Aorta (tissue), 5 donors: Measurements from ENCODE around the gene DNAH17. TPM values are rescaled to one million over a fixed set of nuclear protein-coding genes. Genes with fewer than 3 reads are reported as not detected.

Experiments used
- ATAC-seq: fragments of 200-7000 bp; cut with Tn5 transposase; one replicate; pipeline ENCODE4 v1.9.1; 2022; ENCODE audit warnings: moderate library complexity; ENCODE audit not compliant: low FRiP score
- DNase-seq, 2 donors: peaks; one replicate each; pipeline ENCODE4 v3.0.0-alpha.2; 2020
- H3K27ac ChIP-seq, 2 donors: one replicate each; pipeline ENCODE4 v1.5.1; 2013; ENCODE audit warnings: low read length in 2 of 2, mild to moderate bottlenecking in 2 of 2, moderate library complexity in 2 of 2, control low read depth in 1 of 2, inconsistent platforms in 1 of 2, low read depth in 1 of 2
- H3K27me3 ChIP-seq, 2 donors: one replicate each; pipeline ENCODE4 v1.6.1; 2013; ENCODE audit warnings: control low read depth in 1 of 2, low read length in 1 of 2, mild to moderate bottlenecking in 1 of 2, moderate library complexity in 1 of 2; ENCODE audit not compliant: insufficient read depth in 2 of 2, control insufficient read depth in 1 of 2
- H3K36me3 ChIP-seq, 2 donors: one replicate each; pipeline ENCODE4 v1.6.1; 2013; ENCODE audit warnings: control low read depth in 1 of 2, low read length in 1 of 2, mild to moderate bottlenecking in 1 of 2; ENCODE audit not compliant: insufficient read depth in 2 of 2, control insufficient read depth in 1 of 2
- H3K4me1 ChIP-seq, 2 donors: one replicate each; pipeline ENCODE4 v1.6.1; 2013; ENCODE audit warnings: low read length in 2 of 2, control low read depth in 1 of 2, mild to moderate bottlenecking in 1 of 2, moderate library complexity in 1 of 2; ENCODE audit not compliant: insufficient read depth in 2 of 2, control insufficient read depth in 1 of 2
- H3K4me3 ChIP-seq, 2 donors: one replicate each; pipeline ENCODE4 v1.5.1; 2013; ENCODE audit warnings: low read length in 2 of 2, control low read depth in 1 of 2, mild to moderate bottlenecking in 1 of 2
- H3K9me3 ChIP-seq: one replicate; pipeline ENCODE4 v1.6.1; 2013; ENCODE audit warnings: mild to moderate bottlenecking, low read length; ENCODE audit not compliant: control insufficient read depth
- WGBS, 2 donors: extraction: QIAGEN DNeasy Blood & Tissue Kit; methylation state at CpG; one replicate each; pipeline ENCODE4 v1.1.7; 2013; 5-methylcytosine and 5-hydroxymethylcytosine counted together
- intact Hi-C, 2 donors: fragments of 100-400 bp; cut with DNase I; formaldehyde crosslinking; loops; one replicate each; pipeline versions ENCODE4 v1.14.2 to v1.15.0; 2022
- polyA plus RNA-seq, 2 donors: library from polyadenylated mRNA; stranded (reverse); fragments of 200-250 nt; gene quantifications; one replicate each; pipeline ENCODE4 v1.2.3, GENCODE V29; 2013
- total RNA-seq, 2 donors: library from RNA; stranded (reverse); fragmentation: NEBNext Ultra II Directional; extraction: Animal tissue kit (Norgen Biotek cat#: 25700); gene quantifications; one replicate each; pipeline ENCODE4 v1.2.1, GENCODE V29; 2021
- donor health status: healthy with polysubstance abuse.
- donor health status: Bipolar disorder and iron deficiency.
- donor health status: DM: no; HTN: no; CAD: no.
- donor health status: DM: no; HTN: no; CAD: no.
- donor health status: DM: yes; HTN: yes; CAD: no.

The DNAH17 gene
- total and polyA plus RNA-seq, 4 donors = 0.21 to 0.45 TPM; not detected in 2

DNA sequence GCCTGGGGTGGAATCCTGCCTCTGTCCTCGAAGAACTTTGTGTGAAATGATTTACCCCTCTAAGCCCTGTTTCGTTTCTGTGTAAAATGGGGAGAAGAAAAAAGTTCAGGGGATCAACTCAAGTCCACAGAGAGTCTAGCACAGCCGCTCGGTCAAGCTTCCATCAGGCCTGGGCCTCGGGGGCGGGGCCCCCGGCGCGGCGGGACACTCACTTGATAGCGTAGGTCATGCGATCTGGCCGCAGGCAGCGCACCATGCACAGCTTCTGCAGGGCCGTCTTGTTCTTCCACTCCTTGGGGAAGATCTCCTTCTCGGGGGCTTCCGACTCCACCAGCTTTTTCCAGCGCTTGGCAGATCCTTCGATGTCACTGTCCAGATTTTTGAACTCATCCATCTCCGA lies 132.8 kb downstream of the DNAH17 start:
- H3K4me1 ChIP-seq = no peaks in the 10 kb centered on the region
- no peaks in the 10 kb centered on the region for H3K27me3 ChIP-seq
- DNase-seq (no peak), ATAC-seq (no peak)
- no peak overlapping the region for H3K27ac ChIP-seq
- intact Hi-C loops = no loop called here
- no peak overlapping the region for H3K4me3 ChIP-seq
- WGBS, 2 donors = 87 to 89% methylated on average over 20 of the region's 20 CpGs
- H3K9me3 ChIP-seq = no peaks in the 10 kb centered on the region
- no peaks in the 10 kb centered on the region for H3K36me3 ChIP-seq

DNA sequence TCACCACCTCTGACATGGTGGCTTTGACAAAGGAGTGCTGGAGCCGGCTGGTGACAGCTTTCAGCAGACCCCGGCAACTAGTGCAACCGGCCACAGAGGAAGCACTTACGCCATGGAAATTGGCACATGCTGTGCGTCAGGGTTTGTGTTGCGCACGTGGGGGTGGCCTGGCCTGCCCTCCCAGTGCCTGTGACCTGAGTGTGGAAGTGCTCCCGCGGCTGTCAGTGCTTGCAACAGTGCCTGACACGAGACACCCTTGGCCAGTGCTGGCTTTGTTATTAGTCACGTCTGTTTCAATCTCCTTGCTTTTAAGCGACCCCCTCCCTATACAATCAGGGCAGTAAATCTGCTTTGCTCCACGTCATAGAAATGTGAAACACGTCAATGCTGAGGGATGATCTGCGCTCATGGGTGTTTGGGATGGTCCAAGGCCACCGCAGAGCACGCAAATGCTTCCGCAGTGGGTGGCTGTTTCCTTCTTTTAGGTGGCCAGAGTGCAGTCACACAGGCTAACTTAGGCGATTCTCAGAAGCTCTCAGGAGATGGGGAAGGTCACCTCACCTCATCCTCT lies 134.5 kb downstream of the DNAH17 start:
- no peaks in the 10 kb centered on the region for H3K27me3 ChIP-seq
- H3K27ac ChIP-seq = no peak overlapping the region
- intact Hi-C loops = no loop called here
- no peak overlapping the region for H3K4me3 ChIP-seq
- DNase-seq (peak; percentile 84 to 91), ATAC-seq (peak; percentile 73)
- no peaks in the 10 kb centered on the region for H3K4me1 ChIP-seq
- no peaks in the 10 kb centered on the region for H3K36me3 ChIP-seq
- 57 to 60% methylated on average over 19 of the region's 19 CpGs for WGBS, 2 donors
- no peaks in the 10 kb centered on the region for H3K9me3 ChIP-seq

DNA sequence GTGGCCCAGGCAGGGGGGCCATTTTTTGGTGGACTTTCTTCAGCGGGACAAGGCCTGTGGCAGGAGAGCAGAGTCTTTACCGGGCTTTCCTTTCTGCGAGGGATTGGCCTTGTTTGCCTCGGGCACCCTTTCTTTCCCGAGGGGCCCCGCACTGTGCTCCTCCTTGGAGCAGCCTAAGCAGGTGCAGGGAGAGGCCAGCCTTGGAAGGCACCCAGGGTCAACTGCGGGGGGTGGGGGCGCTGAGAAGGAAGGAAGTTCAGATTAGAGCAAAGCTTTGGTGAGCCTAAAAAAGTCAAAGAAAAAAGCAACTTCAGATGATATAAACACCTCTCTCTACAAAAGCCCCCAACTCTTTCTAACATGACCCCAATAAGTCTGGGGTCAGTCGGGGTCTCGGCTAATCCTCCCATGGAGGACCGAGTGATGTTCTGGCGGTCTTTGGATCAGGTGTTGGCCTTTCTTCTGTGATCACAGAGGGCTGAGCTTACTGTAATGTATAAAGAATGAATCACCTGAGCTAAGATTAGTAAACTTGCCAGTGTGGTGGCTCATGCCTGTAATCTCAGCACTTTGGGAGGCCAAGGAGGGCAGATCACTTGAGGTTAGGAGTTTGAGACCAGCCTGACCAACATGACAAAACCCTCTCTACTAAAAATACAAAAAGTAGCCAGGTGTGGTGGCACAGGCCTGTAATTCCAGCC lies 135.8 kb downstream of the DNAH17 start:
- intact Hi-C loops = no loop called here
- no peak overlapping the region for H3K27ac ChIP-seq
- no peaks in the 10 kb centered on the region for H3K4me1 ChIP-seq
- no peak for ATAC-seq
- no peak for DNase-seq
- no peaks in the 10 kb centered on the region for H3K27me3 ChIP-seq
- 73 to 76% methylated on average over 12 of the region's 12 CpGs for WGBS, 2 donors
- H3K4me3 ChIP-seq = no peak overlapping the region
- H3K9me3 ChIP-seq = no peaks in the 10 kb centered on the region
- H3K36me3 ChIP-seq = no peaks in the 10 kb centered on the region

DNA sequence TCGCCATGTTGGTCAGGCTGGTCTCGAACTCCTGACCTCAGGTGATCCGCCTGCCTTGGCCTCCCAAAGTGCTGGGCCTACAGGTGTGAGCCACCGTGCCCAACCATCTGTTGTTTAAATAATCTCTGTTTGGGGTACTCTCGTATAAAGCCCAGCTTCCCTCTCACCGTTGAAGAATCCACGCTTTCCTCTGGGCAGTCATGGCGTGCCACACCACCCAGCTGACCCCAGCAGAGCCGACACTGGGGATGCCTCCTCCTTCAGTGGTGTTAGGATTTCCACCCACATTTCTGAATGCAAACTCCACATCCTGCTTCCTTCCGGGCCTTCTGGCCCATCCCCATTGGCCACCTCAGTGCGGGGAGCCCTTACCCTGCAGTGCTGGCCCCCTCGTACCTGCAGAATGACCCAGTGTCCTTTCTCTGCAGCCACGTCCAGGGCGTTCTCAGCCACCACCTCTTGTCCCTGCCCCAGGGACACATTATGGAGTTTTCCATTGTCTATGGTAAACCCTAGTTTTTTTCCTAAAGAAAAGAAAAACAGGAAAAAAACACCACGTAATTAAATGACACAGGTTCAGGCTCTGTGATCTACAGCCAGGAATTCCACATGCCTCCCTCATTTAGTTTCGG lies 138.4 kb downstream of the DNAH17 start:
- no peaks in the 10 kb centered on the region for H3K36me3 ChIP-seq
- 83 to 87% methylated on average over 16 of the region's 16 CpGs for WGBS, 2 donors
- ATAC-seq (no peak), DNase-seq (no peak)
- no peak overlapping the region for H3K27ac ChIP-seq
- no peaks in the 10 kb centered on the region for H3K4me1 ChIP-seq
- no peak overlapping the region for H3K4me3 ChIP-seq
- no peaks in the 10 kb centered on the region for H3K9me3 ChIP-seq
- H3K27me3 ChIP-seq = no peaks in the 10 kb centered on the region
- intact Hi-C loops = no loop called here

DNA sequence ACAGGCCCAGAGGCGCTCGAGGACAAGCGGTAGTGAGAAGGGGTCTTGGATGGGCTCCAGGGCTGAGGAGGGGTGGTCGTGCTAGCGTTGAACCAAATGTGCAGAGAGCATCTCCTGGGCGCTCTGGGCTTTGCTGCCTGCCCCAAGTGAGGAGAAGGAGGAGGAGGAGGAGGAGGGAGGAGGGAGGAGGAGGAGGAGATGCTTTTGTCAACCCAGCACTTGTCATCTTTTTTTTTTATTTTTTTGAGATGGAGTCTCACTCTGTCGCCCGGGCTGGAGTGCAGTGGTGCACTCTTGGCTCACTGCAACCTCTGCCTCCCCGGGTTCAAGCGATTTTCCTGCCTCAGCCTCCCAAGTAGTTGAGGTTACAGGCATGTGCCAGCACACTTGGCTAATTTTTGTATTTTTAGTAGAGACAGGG lies 138.9 kb downstream of the DNAH17 start:
- Histone ChIP-seq H3K27ac (no peak overlapping the region), H3K4me3 (no peak overlapping the region), H3K27me3 (no peaks in the 10 kb centered on the region), H3K36me3 (no peaks in the 10 kb centered on the region), H3K4me1 (no peaks in the 10 kb centered on the region), H3K9me3 (no peaks in the 10 kb centered on the region)
- ATAC-seq (no peak), DNase-seq (no peak)
- intact Hi-C loops = no loop called here
- 78 to 84% methylated on average over 8 to 10 of the region's 10 CpGs for WGBS, 2 donors

DNA sequence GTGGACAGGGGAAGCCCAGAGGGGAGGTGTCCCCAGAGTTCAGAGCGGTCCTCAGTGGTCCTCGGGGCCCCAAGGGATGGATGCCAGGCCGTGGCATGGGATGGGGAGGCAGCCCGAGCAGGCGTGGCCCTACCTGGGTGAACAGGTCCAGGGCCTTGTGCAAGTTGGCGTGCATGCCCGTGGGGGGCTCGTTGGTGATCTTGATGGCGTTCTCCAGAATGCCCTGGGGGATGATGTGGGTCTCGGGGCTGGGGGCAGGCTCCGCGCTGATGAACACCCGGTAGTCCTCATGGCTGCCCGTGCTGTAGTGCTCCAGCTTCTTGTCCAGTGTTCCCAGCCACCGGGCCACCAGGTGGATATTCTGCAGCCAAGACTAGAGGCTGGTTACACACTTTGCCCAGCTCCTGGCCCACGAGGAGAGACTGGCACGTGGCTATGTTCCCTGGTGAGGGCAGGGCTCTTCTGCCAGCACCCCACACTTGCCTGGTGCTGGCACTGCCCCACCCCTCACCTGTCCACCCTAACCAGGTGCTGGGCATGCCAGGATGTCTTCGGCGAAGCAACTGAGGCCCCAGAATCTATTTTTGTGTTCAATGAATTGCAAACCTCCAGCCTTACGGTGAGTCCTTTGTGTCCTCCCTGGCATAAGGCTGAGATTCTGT lies 139.6 kb downstream of the DNAH17 start:
- Histone ChIP-seq H3K4me3 (no peak overlapping the region), H3K9me3 (no peaks in the 10 kb centered on the region), H3K27me3 (no peaks in the 10 kb centered on the region), H3K4me1 (no peaks in the 10 kb centered on the region), H3K36me3 (no peaks in the 10 kb centered on the region), H3K27ac (no peak overlapping the region)
- DNase-seq (no peak), ATAC-seq (no peak)
- 85% methylated on average over 20 of the region's 20 CpGs for WGBS, 2 donors
- intact Hi-C loops = no loop called here

DNA sequence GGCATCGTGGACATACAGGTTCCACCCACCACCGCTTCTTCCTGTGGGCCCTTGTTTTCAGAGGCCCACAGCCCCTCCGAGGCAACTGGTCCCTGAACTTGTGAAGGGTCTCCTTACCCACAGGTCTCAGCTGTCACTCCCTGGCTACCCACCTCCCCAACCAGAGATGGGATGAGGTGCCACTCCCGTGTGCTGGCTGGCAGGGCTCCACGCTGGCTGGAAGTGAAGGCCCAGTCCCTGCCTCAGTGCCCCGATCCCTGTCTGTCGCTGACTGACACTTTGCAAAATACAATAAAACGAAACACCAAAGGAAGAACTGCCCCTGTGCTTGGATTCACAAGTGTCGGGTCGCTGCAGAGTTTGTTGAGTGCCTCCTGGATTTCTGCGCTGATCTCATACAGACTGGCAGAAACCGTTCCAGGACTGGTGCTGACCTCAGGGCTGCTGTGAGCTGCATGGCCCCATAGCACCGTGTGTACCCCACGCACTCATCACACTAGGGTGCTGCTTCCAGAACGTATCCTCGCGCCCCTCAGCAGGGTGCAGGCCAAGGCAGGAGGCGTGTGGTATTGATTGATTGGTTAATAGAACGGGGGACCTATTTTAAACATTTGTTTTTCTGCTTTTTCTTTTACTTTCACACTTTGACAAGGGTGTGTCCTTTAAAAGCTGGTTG lies 141.7 kb downstream of the DNAH17 start:
- 64 to 73% methylated on average over 19 of the region's 19 CpGs for WGBS, 2 donors
- intact Hi-C loops = no loop called here
- Histone ChIP-seq H3K9me3 (no peaks in the 10 kb centered on the region), H3K27me3 (no peaks in the 10 kb centered on the region), H3K4me3 (no peak overlapping the region), H3K36me3 (no peaks in the 10 kb centered on the region), H3K27ac (no peak overlapping the region), H3K4me1 (no peaks in the 10 kb centered on the region)
- DNase-seq (no peak), ATAC-seq (no peak)

DNA sequence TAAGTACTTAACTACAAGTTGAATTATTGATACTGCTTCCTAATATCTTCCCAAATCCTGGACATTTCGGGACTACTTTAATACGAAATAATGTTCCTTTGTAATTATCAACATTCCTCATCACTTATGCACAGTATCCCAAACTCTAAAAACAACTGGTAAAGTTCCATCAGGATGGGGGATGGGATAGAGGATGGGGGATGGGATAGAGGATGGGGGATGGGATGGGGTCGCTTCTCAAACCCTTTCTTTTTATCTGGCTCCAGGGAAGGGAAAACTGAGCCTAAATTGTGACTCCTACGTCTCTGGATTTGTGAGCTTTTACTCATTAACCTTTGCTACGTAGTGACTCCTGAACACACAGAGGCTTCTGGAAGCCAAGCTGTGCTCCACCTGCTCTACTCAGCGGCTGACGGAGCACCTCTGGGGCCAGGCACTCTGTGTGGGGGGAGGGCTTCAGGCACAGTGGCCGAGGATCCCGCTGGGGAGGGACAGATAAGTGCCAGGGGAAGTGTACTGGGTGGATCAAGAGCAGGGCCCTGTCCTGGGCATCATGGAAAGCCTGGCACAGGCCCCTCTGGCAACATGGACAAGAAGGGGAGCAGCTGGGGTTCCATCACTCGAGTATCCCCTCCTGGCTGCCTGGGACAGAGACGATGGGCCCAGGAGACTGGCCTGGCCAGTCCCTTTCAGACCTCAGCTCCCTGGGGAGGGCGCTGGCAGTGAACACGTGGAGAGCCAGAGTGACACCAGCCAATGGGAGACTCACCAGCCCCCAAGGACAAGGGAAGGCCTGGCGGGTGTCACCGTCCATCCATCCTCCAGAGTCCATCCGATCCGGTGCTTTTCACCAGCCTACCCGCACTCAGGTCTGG lies 142.5 kb downstream of the DNAH17 start:
- Histone ChIP-seq H3K4me3 (no peak overlapping the region), H3K27me3 (no peaks in the 10 kb centered on the region), H3K36me3 (no peaks in the 10 kb centered on the region), H3K9me3 (no peaks in the 10 kb centered on the region), H3K27ac (no peak overlapping the region), H3K4me1 (no peaks in the 10 kb centered on the region)
- intact Hi-C loops = no loop called here
- no peak for ATAC-seq
- 42 to 47% methylated on average over 18 of the region's 18 CpGs for WGBS, 2 donors
- no peak for DNase-seq
